Activated CD4-positive, alpha-beta T cell treated with anti-CD3 and anti-CD28 coated beads, Interleukin-2, amount 50 U/mL, for 4 hours (primary cell): ENCODE measurements around the gene POU4F2.
"Not testable (repeated sequence)": the region's sequence is repeated elsewhere in the genome, so short reads cannot be mapped to it uniquely, and the experiment has no call there.

ENCODE experiments used
- DNase-seq, 2 experiments: peaks; one replicate each; pipeline ENCODE4 v3.0.0-alpha.2; 2020

Gene POU4F2

DNA sequence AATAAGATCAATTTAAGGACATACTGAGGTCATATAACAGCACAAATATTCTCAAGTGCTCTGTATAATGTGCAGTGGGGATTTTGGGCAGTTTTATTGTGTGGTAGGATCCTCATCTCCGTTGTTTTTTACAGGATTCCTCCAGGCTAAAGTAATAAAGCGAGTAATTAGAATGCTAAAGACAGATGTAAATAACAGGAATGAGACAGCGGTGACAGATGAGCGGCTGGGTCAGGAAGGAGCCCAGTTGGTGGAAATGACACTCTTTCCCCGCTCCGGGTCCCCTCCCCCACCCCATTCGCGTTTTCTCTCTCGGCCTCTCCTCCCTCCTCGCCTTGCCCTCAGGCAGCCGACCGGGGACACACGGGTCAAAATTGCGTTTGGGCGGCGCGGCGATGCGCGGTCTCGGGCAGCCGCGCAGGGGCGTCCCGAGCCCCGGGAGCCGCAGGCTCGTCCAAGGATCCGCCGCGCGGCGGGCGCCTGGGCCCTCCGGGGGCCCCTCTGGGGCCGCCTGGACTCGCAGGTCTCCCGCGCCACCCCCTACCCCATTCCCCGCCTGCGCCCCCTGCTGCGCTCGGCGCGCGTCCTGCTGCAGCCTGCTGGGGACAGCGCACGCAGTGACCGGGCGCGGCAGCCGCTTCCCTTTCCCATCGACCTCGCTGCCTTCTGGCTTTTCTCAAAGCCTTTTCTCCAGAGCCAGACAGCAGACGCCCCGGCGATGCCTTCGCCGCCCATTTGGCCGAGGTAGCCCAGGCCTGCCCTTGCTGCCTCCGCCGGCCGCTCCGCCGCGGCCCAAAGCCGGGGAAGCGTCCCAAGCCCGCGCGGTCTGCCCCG is 16.2 kb downstream of the POU4F2 start:
- no peak for DNase-seq

DNA sequence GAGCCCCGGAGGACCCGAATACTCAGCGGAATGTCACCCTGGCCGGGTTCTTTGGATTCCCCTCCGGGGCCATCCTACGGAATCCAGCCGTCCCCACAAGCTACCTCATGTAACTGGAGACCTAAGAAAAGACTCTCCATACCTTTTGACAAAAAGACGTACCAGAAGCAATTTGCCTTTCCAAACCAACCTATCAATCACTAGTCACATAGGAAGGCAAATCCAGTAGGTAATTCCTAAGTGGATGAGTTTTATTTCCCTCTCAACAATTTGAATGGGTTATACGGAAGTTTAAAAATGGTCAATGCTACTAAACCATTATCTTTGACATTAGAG is 16.8 kb downstream of the POU4F2 start:
- DNase-seq: no peak

DNA sequence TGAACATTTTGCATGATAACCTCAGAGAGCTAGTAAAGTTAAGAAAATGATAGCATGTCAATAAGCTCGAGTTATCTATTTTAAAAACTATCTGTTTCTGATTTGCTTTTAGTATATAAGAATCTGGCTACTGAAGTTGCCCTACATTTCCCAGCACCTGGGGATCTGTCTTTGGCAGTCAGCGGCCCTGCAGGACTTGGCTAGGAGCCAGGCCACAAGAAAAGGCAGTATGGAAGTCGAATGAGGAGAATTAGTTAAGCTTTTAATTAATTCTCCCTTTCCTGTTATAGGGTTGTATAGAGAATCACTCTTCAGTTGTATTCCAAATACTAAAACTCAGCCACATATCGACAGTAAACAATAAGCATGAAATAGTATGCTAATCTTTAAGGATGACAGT is 22.7 kb downstream of the POU4F2 start:
- DNase-seq: no peak

DNA sequence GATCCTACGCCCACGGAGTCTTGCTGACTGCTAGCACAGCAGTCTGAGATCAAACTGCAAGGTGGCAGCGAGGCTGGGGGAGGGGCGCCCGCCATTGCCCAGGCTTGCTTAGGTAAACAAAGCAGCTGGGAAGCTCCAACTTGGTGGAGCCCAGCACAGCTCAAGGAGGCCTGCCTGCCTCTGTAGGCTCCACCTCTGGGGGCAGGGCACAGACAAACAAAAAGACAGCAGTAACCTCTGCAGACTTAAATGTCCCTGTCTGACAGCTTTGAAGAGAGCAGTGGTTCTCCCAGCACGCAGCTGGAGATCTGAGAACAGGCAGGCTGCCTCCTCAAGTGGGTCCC is 25.2 kb downstream of the POU4F2 start:
- not testable (repeated sequence) for DNase-seq

DNA sequence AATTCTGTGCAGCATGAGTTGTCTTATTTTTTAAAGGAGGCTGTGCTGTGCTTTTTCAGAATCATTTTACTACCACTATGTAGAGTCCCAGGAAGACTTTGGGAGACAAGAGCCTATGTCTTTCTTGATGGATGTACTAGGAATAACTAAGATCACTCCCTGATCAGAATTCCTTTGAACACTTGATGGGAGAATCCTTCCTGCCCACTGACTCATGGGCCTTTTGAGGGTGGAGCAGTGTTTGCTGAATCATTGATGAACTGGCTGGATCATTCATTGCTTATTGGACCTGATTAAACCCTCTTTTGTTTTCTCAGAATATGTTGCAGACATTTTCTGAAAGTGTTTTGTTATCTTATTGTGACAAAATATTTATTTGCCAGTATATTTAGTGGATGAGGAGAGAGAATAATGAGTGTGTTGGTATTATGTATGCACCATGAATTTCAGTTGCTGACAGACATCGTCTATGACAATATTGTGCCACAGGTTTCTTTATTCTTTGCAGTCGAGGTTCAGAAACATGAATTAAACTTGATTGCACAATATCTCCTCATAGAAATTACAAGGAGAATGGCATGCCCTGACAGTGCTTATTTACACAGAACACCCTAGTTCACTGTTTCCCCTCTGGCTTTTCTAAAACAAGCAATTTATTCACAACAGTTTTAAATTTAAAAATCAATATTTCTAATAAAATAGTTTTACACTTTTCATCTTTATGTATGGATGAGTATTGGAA is 36.3 kb downstream of the POU4F2 start:
- no peak for DNase-seq
